Neural progenitor cell (in vitro differentiated cells): ENCODE measurements around the gene VWA3B. TPM values are rescaled to one million over a fixed set of nuclear protein-coding genes. Genes with fewer than 3 reads are reported as not detected.

ENCODE experiments used
- DNase-seq: peaks from one replicate; pipeline ENCODE4 v3.0.0-alpha.2; 2016; ENCODE audit warnings: low spot score
- H2AFZ ChIP-seq: fragments of 200-600 bp; sonication (generic); replicated peaks from 2 replicates; pipeline ENCODE4 v1.6.1; 2016; ENCODE audit warnings: antibody characterized with exemption
- H3F3A ChIP-seq: fragments of 200-600 bp; sonication (generic); 2 replicates; pipeline ENCODE4 v1.6.1; 2016; ENCODE audit warnings: antibody characterized with exemption, low read depth
- H3K27ac ChIP-seq: fragments of 200-600 bp; sonication (generic); 2 replicates; pipeline ENCODE4 v1.5.1; 2016; ENCODE audit warnings: mild to moderate bottlenecking
- H3K27me3 ChIP-seq: fragments of 200-600 bp; sonication (generic); 2 replicates; pipeline ENCODE4 v1.6.1; 2016; ENCODE audit warnings: mild to moderate bottlenecking, moderate library complexity
- H3K36me3 ChIP-seq: fragments of 200-600 bp; sonication (generic); 2 replicates; pipeline ENCODE4 v1.5.1; 2016
- H3K4me1 ChIP-seq: fragments of 200-600 bp; sonication (generic); 2 replicates; pipeline ENCODE4 v1.6.1; 2016; ENCODE audit warnings: mixed run types
- H3K4me2 ChIP-seq: fragments of 200-600 bp; sonication (generic); 2 replicates; pipeline ENCODE4 v1.6.1; 2016
- H3K4me3 ChIP-seq: fragments of 200-600 bp; sonication (generic); 2 replicates; pipeline ENCODE4 v1.5.1; 2016
- H3K79me2 ChIP-seq: fragments of 200-600 bp; sonication (generic); 2 replicates; pipeline ENCODE4 v1.6.1; 2016; ENCODE audit warnings: low read depth
- H3K9ac ChIP-seq: fragments of 200-600 bp; sonication (generic); 2 replicates; pipeline ENCODE4 v1.6.1; 2016
- H3K9me3 ChIP-seq: fragments of 200-600 bp; sonication (generic); 2 replicates; pipeline ENCODE4 v1.5.1; 2016; ENCODE audit warnings: low read depth
- H4K20me1 ChIP-seq: fragments of 200-600 bp; sonication (generic); 2 replicates; pipeline ENCODE4 v1.6.1; 2016; ENCODE audit warnings: low read depth
- H3K27ac Mint-ChIP-seq: 3 replicates; pipeline ENCODE4 v1.8.0; 2021; ENCODE audit warnings: mixed read lengths
- H3K27me3 Mint-ChIP-seq: 2 replicates; pipeline ENCODE4 v1.8.0; 2022; ENCODE audit warnings: low read depth, mild to moderate bottlenecking, inconsistent platforms, moderate library complexity, mixed read lengths; ENCODE audit not compliant: insufficient read depth
- H3K36me3 Mint-ChIP-seq: 3 replicates; pipeline ENCODE4 v1.8.0; 2021; ENCODE audit warnings: mixed read lengths
- H3K4me1 Mint-ChIP-seq: 3 replicates; pipeline ENCODE4 v1.8.0; 2021; ENCODE audit warnings: mixed read lengths
- H3K4me3 Mint-ChIP-seq: 3 replicates; pipeline ENCODE4 v1.8.0; 2021; ENCODE audit warnings: mild to moderate bottlenecking, moderate library complexity, mixed read lengths
- H3K9me3 Mint-ChIP-seq: 3 replicates; pipeline ENCODE4 v1.8.0; 2020; ENCODE audit warnings: mixed read lengths
- CTCF ChIP-seq: fragments of 200-600 bp; sonication (generic); IDR thresholded peaks from 2 replicates; pipeline ENCODE4 v1.5.1; 2017; ENCODE audit warnings: antibody characterized with exemption, mild to moderate bottlenecking
- EZH2 ChIP-seq: fragments of 200-600 bp; sonication (generic); IDR thresholded peaks from 2 replicates; pipeline ENCODE4 v1.6.1; 2017; ENCODE audit warnings: antibody characterized with exemption, mild to moderate bottlenecking, moderate library complexity
- EZH2phosphoT487 ChIP-seq: fragments of 200-600 bp; sonication (generic); IDR thresholded peaks from 2 replicates; pipeline ENCODE4 v1.6.1; 2017; ENCODE audit warnings: antibody characterized with exemption
- total RNA-seq: library from RNA; depleted of rRNA; stranded (reverse); fragments of >200 nt; gene quantifications from 2 replicates; pipeline ENCODE4 v1.2.3, GENCODE V29; 2015; ENCODE audit warnings: low replicate concordance

VWA3B gene
- total RNA-seq, 1 donor from 2014 or later, result not detected

DNA sequence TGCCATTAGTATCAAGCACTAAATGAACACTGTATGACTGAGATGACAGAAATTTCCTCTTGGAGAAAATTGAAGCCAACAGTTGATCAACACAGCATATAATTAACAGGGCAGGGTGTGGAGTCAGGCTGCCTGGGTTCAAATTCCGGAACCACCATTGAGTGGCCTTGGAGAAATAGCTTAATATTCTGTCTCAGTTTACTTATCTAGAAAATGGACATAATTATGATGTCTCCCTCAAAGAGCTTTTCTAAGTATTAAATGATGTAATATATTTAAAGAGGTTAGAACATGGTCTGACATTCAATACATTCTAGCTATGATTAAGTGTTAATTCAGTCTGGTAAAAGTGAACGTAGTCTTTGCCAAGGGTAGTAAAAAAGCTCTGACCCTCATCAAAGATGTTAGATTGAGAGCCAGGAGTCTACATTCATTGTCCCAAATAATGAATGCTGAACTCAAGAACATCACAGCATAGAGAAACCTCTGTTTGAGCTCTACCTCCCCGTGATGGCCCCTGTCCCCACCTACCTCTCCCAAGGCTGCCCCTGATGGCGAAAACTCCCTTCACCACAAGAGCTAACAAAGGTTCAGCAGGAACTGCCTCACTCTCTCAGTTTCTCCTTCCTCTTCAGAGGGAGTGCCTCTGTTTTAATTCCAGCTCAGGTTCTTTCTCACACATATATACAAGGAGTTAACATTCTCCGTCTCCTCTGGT lies 2.7 kb upstream of the VWA3B start:
- Mint-ChIP-seq H3K9me3 (no peaks in the 10 kb centered on the region), H3K36me3 (no peaks in the 10 kb centered on the region), H3K27ac (no peak overlapping the region), H3K4me1 (peaks cover 18% of the 10 kb centered on the region), H3K4me3 (no peak overlapping the region), H3K27me3 (peaks cover 27% of the 10 kb centered on the region)
- Histone ChIP-seq H2AFZ (no peak overlapping the region), H3K4me2 (no peak overlapping the region), H3K9me3 (no peaks in the 10 kb centered on the region), H3K79me2 (no peaks in the 10 kb centered on the region), H3K27ac (no peak overlapping the region), H3K27me3 (peaks cover 54% of the 10 kb centered on the region), H4K20me1 (no peaks in the 10 kb centered on the region), H3K4me1 (no peaks in the 10 kb centered on the region), H3F3A (no peaks in the 10 kb centered on the region), H3K36me3 (no peaks in the 10 kb centered on the region), H3K9ac (no peak overlapping the region), H3K4me3 (no peak overlapping the region)
- DNase-seq, result no peak
- TF ChIP-seq CTCF (no peak), EZH2phosphoT487 (no peak), EZH2 (no peak)

DNA sequence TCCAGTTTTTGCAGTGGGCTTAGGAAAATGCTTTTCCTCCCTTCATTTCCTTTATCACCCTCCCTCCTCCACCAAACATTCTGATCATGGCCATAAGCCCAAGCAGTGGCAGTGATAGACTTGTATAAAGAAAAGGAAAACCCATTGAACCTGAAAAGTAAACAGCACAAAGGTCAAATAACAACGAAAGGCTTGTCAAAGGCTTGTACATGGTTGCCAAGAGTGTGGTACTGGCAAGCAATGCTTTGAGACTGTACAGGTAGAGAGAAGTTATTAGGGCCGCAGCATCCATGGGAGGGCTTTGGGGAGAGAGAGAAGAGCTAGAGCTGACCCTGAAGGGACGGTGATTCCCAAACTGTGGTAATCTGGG lies 2.1 kb upstream of the VWA3B start:
- no peak for DNase-seq
- Histone ChIP-seq H3F3A (no peaks in the 10 kb centered on the region), H3K9me3 (no peaks in the 10 kb centered on the region), H3K4me1 (no peaks in the 10 kb centered on the region), H3K9ac (no peak overlapping the region), H3K27me3 (peaks cover 60% of the 10 kb centered on the region), H3K36me3 (no peaks in the 10 kb centered on the region), H2AFZ (no peak overlapping the region), H3K27ac (no peak overlapping the region), H3K79me2 (no peaks in the 10 kb centered on the region), H4K20me1 (no peaks in the 10 kb centered on the region), H3K4me2 (no peak overlapping the region), H3K4me3 (no peak overlapping the region)
- Mint-ChIP-seq H3K4me3 (no peak overlapping the region), H3K9me3 (no peaks in the 10 kb centered on the region), H3K27ac (no peak overlapping the region), H3K27me3 (peaks cover 27% of the 10 kb centered on the region), H3K36me3 (no peaks in the 10 kb centered on the region), H3K4me1 (peaks cover 18% of the 10 kb centered on the region)
- TF ChIP-seq EZH2phosphoT487 (no peak), CTCF (no peak), EZH2 (no peak)

GRCh38 chr2:98085649-98086048 lies 1.3 kb upstream of the VWA3B start:
- Histone ChIP-seq H4K20me1 (no peaks in the 10 kb centered on the region), H3K4me1 (no peaks in the 10 kb centered on the region), H3K36me3 (no peaks in the 10 kb centered on the region), H3K27me3 (peaks cover 67% of the 10 kb centered on the region), H2AFZ (no peak overlapping the region), H3K27ac (no peak overlapping the region), H3K4me3 (no peak overlapping the region), H3K9me3 (no peaks in the 10 kb centered on the region), H3K4me2 (no peak overlapping the region), H3K79me2 (no peaks in the 10 kb centered on the region), H3K9ac (no peak overlapping the region), H3F3A (no peaks in the 10 kb centered on the region)
- Mint-ChIP-seq H3K9me3 (no peaks in the 10 kb centered on the region), H3K27me3 (peaks cover 25% of the 10 kb centered on the region), H3K4me3 (peak overlapping the region; percentile 83), H3K36me3 (no peaks in the 10 kb centered on the region), H3K4me1 (peaks cover 18% of the 10 kb centered on the region), H3K27ac (no peak overlapping the region)
- DNase-seq, result no peak
- TF ChIP-seq EZH2, result no peak
- no peak for TF ChIP-seq CTCF
- TF ChIP-seq EZH2phosphoT487, result no peak
